ENCODE results near the gene SLC12A1.

The SLC12A1 gene

DNA sequence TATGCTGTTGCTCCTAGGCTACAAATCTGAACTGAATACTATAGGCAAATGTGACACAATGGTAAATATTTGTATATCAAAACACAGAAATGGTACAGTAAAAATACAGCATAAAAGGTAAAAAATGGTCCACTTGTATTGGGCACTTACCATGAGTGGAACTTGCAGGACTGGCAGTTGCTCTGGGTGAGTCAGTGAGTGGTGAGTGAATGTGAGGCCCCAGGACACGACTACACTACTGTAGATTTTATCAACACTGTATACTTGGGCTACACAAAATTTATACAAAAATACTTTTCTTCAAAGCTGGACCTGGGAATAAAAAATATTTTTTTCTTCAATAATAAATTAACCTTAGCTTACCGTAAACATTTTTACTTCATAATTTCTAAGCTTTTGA lies 83.5 kb downstream of the SLC12A1 start (continued):
- TF ChIP-seq, protein P1, sequence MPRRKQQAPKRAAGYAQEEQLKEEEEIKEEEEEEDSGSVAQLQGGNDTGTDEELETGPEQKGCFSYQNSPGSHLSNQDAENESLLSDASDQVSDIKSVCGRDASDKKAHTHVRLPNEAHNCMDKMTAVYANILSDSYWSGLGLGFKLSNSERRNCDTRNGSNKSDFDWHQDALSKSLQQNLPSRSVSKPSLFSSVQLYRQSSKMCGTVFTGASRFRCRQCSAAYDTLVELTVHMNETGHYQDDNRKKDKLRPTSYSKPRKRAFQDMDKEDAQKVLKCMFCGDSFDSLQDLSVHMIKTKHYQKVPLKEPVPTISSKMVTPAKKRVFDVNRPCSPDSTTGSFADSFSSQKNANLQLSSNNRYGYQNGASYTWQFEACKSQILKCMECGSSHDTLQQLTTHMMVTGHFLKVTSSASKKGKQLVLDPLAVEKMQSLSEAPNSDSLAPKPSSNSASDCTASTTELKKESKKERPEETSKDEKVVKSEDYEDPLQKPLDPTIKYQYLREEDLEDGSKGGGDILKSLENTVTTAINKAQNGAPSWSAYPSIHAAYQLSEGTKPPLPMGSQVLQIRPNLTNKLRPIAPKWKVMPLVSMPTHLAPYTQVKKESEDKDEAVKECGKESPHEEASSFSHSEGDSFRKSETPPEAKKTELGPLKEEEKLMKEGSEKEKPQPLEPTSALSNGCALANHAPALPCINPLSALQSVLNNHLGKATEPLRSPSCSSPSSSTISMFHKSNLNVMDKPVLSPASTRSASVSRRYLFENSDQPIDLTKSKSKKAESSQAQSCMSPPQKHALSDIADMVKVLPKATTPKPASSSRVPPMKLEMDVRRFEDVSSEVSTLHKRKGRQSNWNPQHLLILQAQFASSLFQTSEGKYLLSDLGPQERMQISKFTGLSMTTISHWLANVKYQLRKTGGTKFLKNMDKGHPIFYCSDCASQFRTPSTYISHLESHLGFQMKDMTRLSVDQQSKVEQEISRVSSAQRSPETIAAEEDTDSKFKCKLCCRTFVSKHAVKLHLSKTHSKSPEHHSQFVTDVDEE (CRISPR knock-in tag; IDR thresholded peaks at IDR 0.05), result no peak
- TF ChIP-seq TOX (CRISPR knock-in tag; IDR thresholded peaks at IDR 0.05; ENCODE audit: borderline replicate concordance) (no peak), ZC3H10 (CRISPR knock-in tag; IDR thresholded peaks at IDR 0.05) (no peak), ZNF70 (CRISPR knock-in tag; IDR thresholded peaks at IDR 0.05) (no peak), ZFP3 (CRISPR knock-in tag; IDR thresholded peaks at IDR 0.05) (no peak), ZFP30 (CRISPR knock-in tag; IDR thresholded peaks at IDR 0.05) (no peak), RARB (CRISPR knock-in tag; IDR thresholded peaks at IDR 0.05) (no peak)
- TF ChIP-seq, protein P2, sequence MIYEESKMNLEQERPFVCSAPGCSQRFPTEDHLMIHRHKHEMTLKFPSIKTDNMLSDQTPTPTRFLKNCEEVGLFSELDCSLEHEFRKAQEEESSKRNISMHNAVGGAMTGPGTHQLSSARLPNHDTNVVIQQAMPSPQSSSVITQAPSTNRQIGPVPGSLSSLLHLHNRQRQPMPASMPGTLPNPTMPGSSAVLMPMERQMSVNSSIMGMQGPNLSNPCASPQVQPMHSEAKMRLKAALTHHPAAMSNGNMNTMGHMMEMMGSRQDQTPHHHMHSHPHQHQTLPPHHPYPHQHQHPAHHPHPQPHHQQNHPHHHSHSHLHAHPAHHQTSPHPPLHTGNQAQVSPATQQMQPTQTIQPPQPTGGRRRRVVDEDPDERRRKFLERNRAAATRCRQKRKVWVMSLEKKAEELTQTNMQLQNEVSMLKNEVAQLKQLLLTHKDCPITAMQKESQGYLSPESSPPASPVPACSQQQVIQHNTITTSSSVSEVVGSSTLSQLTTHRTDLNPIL (CRISPR knock-in tag; IDR thresholded peaks at IDR 0.05; ENCODE audit: low read depth), result no peak
- TF ChIP-seq, protein P3, sequence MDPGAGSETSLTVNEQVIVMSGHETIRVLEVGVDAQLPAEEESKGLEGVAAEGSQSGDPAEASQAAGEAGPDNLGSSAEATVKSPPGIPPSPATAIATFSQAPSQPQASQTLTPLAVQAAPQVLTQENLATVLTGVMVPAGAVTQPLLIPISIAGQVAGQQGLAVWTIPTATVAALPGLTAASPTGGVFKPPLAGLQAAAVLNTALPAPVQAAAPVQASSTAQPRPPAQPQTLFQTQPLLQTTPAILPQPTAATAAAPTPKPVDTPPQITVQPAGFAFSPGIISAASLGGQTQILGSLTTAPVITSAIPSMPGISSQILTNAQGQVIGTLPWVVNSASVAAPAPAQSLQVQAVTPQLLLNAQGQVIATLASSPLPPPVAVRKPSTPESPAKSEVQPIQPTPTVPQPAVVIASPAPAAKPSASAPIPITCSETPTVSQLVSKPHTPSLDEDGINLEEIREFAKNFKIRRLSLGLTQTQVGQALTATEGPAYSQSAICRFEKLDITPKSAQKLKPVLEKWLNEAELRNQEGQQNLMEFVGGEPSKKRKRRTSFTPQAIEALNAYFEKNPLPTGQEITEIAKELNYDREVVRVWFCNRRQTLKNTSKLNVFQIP (CRISPR knock-in tag; IDR thresholded peaks at IDR 0.05; ENCODE audit: borderline replicate concordance, low read depth), result no peak

DNA sequence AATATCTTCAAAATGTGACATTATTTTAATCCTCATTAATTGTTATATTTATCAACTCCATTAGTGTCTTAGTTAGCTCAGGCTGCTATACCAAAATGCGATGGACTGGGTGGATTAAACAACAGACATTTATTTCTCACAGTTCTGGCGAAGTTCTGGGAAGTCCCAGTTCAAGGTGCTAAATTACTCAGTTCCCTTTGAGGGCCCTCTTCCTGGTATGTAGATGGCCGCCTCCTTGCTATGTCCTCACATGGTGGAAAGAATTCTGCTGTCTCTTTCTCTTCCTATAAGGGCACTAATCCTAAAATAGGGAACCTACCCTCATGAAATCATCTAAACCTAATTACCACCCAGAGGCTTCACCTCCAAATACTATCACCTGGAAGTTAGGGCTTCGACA lies 86.4 kb downstream of the SLC12A1 start:
- no peak for TF ChIP-seq BACH2 (CRISPR knock-in tag; IDR thresholded peaks at IDR 0.05; ENCODE audit: borderline replicate concordance)
- TF ChIP-seq, protein P1 (CRISPR knock-in tag; IDR thresholded peaks at IDR 0.05), result no peak
- no peak for TF ChIP-seq ZNF8 (CRISPR knock-in tag; IDR thresholded peaks at IDR 0.05)
- TF ChIP-seq ZNF565 (CRISPR knock-in tag; conservative IDR thresholded peaks at IDR 0.05; ENCODE audit: low read depth), result no peak
- TF ChIP-seq, protein P3 (CRISPR knock-in tag; IDR thresholded peaks at IDR 0.05; ENCODE audit: borderline replicate concordance, low read depth), result no peak
- TF ChIP-seq RARB (CRISPR knock-in tag; IDR thresholded peaks at IDR 0.05), result no peak
- no peak for TF ChIP-seq PATZ1 (CRISPR knock-in tag; IDR thresholded peaks at IDR 0.05; ENCODE audit: borderline replicate concordance)
- no peak for TF ChIP-seq GLIS3 (CRISPR knock-in tag; IDR thresholded peaks at IDR 0.05)
- TF ChIP-seq ZFP3 (CRISPR knock-in tag; IDR thresholded peaks at IDR 0.05), result no peak
- no peak for TF ChIP-seq ISL1 (CRISPR knock-in tag; IDR thresholded peaks at IDR 0.05)
- no peak for TF ChIP-seq OSR1 (CRISPR knock-in tag; IDR thresholded peaks at IDR 0.05)
- TF ChIP-seq TOX (CRISPR knock-in tag; IDR thresholded peaks at IDR 0.05; ENCODE audit: borderline replicate concordance), result no peak
- no peak for TF ChIP-seq SNAI2 (CRISPR knock-in tag; IDR thresholded peaks at IDR 0.05)
- no peak for TF ChIP-seq TCF4 (CRISPR knock-in tag; IDR thresholded peaks at IDR 0.05; ENCODE audit: borderline replicate concordance)
- no peak for TF ChIP-seq ZNF70 (CRISPR knock-in tag; IDR thresholded peaks at IDR 0.05)
- TF ChIP-seq ESRRG (CRISPR knock-in tag; IDR thresholded peaks at IDR 0.05), result no peak
- TF ChIP-seq, protein P4, sequence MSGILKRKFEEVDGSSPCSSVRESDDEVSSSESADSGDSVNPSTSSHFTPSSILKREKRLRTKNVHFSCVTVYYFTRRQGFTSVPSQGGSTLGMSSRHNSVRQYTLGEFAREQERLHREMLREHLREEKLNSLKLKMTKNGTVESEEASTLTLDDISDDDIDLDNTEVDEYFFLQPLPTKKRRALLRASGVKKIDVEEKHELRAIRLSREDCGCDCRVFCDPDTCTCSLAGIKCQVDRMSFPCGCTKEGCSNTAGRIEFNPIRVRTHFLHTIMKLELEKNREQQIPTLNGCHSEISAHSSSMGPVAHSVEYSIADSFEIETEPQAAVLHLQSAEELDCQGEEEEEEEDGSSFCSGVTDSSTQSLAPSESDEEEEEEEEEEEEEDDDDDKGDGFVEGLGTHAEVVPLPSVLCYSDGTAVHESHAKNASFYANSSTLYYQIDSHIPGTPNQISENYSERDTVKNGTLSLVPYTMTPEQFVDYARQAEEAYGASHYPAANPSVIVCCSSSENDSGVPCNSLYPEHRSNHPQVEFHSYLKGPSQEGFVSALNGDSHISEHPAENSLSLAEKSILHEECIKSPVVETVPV (CRISPR knock-in tag; IDR thresholded peaks at IDR 0.05), result no peak
- no peak for TF ChIP-seq PPARA (CRISPR knock-in tag; IDR thresholded peaks at IDR 0.05; ENCODE audit: borderline replicate concordance)
- no peak for TF ChIP-seq ARNTL (CRISPR knock-in tag; IDR thresholded peaks at IDR 0.05; ENCODE audit: borderline replicate concordance, low read depth)
- TF ChIP-seq, protein P2 (CRISPR knock-in tag; IDR thresholded peaks at IDR 0.05; ENCODE audit: low read depth), result no peak

More for the DNA sequence above, 86.4 kb downstream of the SLC12A1 start:
- no peak for ATAC-seq
